Karpas-422 (cell line): ENCODE data around the gene RABL3. TPM values are rescaled to one million over a fixed set of nuclear protein-coding genes. Genes with fewer than 3 reads are reported as not detected.
"Not testable (repeated sequence)": the region's sequence is repeated elsewhere in the genome, so short reads cannot be mapped to it uniquely, and the experiment has no call there.

Source experiments
- DNase-seq: peaks from one replicate; pipeline ENCODE4 v3.0.0-alpha.2; 2015
- H2AFZ ChIP-seq: fragments of 200-600 bp; sonication (generic); 2 replicates; pipeline ENCODE4 v1.6.1; 2014; ENCODE audit warnings: antibody characterized with exemption, low read length, mixed read lengths
- H3K27ac ChIP-seq: fragments of 200-600 bp; sonication (generic); 2 replicates; pipeline ENCODE4 v1.5.1; 2014; ENCODE audit warnings: mild to moderate bottlenecking, low read length, moderate library complexity
- H3K27me3 ChIP-seq: fragments of 200-600 bp; sonication (generic); 2 replicates; pipeline ENCODE4 v1.6.1; 2014; ENCODE audit warnings: low read length, mixed read lengths
- H3K36me3 ChIP-seq: fragments of 200-600 bp; sonication (generic); 2 replicates; pipeline ENCODE4 v1.6.1; 2014; ENCODE audit warnings: low read length, mixed read lengths; ENCODE audit not compliant: insufficient read depth
- H3K4me1 ChIP-seq: fragments of 200-600 bp; sonication (generic); 2 replicates; pipeline ENCODE4 v1.6.1; 2014; ENCODE audit warnings: mild to moderate bottlenecking, low read length, mixed read lengths
- H3K4me2 ChIP-seq: fragments of 200-600 bp; sonication (generic); 2 replicates; pipeline ENCODE4 v1.6.1; 2014; ENCODE audit warnings: low read length, low read depth, mild to moderate bottlenecking; ENCODE audit not compliant: poor library complexity, severe bottlenecking
- H3K4me3 ChIP-seq: fragments of 200-600 bp; sonication (generic); 2 replicates; pipeline ENCODE4 v1.5.1; 2014; ENCODE audit warnings: mild to moderate bottlenecking, antibody characterized with exemption, low read length, mixed read lengths
- H3K79me2 ChIP-seq: fragments of 200-600 bp; sonication (generic); 2 replicates; pipeline ENCODE4 v1.6.1; 2014; ENCODE audit warnings: mild to moderate bottlenecking, low read length, mixed read lengths
- H3K9ac ChIP-seq: fragments of 200-600 bp; sonication (generic); 2 replicates; pipeline ENCODE4 v1.6.0; 2014; ENCODE audit warnings: low read length
- H3K9me2 ChIP-seq: fragments of 200-600 bp; sonication (generic), shearing (Covaris generic); replicated peaks from 2 replicates; pipeline ENCODE4 v1.6.0; 2014; ENCODE audit warnings: mild to moderate bottlenecking, low read length, moderate library complexity; ENCODE audit not compliant: insufficient read depth
- H3K9me3 ChIP-seq: fragments of 300-700, 200-600 bp; sonication (generic); 2 replicates; pipeline ENCODE4 v1.6.1; 2014; ENCODE audit warnings: low read length, mixed read lengths
- H4K20me1 ChIP-seq: fragments of 200-600 bp; sonication (generic); 2 replicates; pipeline ENCODE4 v1.6.1; 2014; ENCODE audit warnings: mild to moderate bottlenecking, antibody characterized with exemption, low read length, low read depth; ENCODE audit not compliant: insufficient read depth
- total RNA-seq: library from RNA; depleted of rRNA; stranded (reverse); fragments of >200 nt; shearing (Covaris generic); gene quantifications from 2 replicates; pipeline ENCODE4 v1.2.3, GENCODE V29; 2014; ENCODE audit warnings: low replicate concordance

RABL3 gene
- total RNA-seq, 1 experiment from 2014 or later: 15.2 TPM

DNA sequence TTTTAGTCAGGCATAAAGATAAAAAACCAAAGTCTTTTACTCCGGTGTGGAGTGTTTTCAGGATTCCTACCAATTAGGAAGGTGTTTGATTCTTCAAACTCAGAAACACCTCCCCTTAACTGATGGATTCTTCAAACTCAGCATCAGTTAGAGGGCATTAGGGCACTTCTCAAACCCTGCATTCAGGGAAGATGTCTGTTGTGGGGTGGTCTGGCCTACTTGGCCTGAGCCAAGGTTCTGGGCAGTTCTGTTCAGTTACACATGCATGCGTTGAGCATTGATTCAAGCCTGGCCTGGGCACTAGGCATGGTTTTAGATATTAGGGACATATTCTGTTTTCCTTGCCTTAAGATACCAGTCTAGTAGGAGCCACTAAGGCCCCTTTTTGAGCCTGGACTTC, 61.3 kb downstream of the RABL3 start:
- no peaks in the 10 kb centered on the region for H3K9me2 ChIP-seq
- H3K36me3 ChIP-seq: no peaks in the 10 kb centered on the region
- no peaks in the 10 kb centered on the region for H3K27me3 ChIP-seq
- no peak overlapping the region for H2AFZ ChIP-seq
- H3K79me2 ChIP-seq: no peaks in the 10 kb centered on the region
- no peak overlapping the region for H3K4me3 ChIP-seq
- H3K4me1 ChIP-seq: peaks cover 19% of the 10 kb centered on the region
- no peak for DNase-seq
- H4K20me1 ChIP-seq: no peaks in the 10 kb centered on the region
- no peak overlapping the region for H3K4me2 ChIP-seq
- H3K9me3 ChIP-seq: no peaks in the 10 kb centered on the region; the same call in 1 of the 2 replicates
- no peak overlapping the region for H3K9ac ChIP-seq
- H3K27ac ChIP-seq: no peak overlapping the region

DNA sequence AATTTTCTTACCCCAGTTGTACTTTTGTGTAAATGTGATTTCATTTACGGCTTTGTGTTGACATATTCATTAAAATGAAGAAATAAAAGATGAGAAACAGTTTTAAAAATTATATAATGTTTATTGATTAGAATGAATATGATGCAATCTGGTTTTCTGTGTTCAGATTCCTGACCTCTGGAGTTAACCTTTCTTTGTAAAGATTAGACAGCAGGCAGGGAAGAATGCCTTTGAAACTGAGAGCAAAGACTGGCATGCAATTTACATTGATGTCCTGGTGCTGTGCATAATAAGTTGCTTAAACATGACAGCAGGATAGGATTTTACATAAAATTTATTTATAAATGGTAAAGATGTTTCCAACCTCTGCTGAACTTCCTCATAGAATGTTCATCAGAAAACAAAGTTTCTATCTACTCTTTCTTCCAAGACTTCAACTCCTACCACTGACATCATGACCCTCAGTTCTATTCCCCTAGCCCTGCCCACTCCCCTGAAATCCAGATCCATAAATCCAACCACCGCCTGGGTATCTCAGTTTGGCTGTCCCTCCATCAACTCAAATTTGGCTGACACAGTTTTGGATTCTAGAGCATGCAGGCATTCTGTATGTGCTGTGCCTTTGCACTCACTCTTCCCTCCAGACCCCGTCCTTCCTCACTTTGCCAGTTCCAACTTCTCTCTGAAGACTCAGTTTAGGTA, 62.0 kb downstream of the RABL3 start:
- DNase-seq: no peak
- H3K9me2 ChIP-seq: no peaks in the 10 kb centered on the region
- H4K20me1 ChIP-seq: no peaks in the 10 kb centered on the region
- H3K4me2 ChIP-seq: no peak overlapping the region
- no peak overlapping the region for H3K27ac ChIP-seq
- no peak overlapping the region for H3K9ac ChIP-seq
- no peaks in the 10 kb centered on the region for H3K79me2 ChIP-seq
- no peaks in the 10 kb centered on the region for H3K27me3 ChIP-seq
- no peaks in the 10 kb centered on the region; the same call in 1 of the 2 replicates for H3K9me3 ChIP-seq
- no peak overlapping the region for H3K4me3 ChIP-seq
- H2AFZ ChIP-seq: no peak overlapping the region
- H3K4me1 ChIP-seq: peaks cover 19% of the 10 kb centered on the region
- no peaks in the 10 kb centered on the region for H3K36me3 ChIP-seq

DNA sequence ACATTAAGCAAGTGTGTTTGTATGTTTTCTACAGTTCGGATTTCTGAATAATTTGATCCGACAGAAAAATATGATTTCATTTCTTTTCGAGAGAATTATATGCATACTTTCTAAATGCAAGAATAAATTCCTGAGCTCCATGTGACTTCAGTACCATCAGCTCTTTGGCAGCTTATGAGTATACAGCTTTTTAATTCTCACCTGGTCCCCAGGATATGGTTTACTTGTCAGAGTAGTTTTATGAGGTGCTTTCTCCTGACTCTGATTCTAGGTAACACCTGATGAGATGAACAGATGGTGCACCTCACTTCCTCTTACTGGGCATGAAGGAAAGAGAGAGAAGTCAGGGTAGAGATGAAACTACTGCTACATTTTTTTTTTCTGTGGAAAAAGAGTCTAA, 63.3 kb downstream of the RABL3 start:
- no peaks in the 10 kb centered on the region; the same call in 1 of the 2 replicates for H3K9me3 ChIP-seq
- H3K36me3 ChIP-seq: no peaks in the 10 kb centered on the region

DNA sequence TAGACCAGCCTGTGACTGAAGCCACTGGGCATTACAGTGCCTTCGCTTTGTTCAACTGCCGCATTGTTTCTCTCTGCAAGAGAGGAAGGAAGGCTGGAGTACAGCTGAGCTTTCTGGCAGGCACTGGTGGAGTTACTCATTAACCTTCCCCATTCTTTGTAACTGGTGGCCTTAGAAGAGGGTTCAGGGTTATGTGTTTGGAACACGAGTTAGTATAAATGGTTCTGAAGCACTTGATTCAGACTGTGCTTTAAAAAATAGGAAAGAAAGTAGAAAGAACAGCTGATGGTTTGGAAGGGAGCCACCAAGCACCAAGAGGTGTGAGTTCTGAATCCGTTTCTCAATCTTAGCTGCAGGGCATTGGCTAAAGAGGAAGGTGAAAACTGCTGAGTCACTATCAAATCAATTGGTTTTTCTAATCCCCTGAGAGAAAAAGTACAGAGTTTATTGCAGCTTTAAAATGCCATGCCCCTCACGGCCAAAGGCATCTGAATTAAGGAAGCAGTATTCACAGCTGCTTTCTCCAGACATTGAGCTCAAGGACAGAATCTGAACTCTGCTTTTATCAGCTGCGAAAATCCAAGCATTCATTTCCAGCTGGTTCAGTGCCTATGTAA, 63.9 kb downstream of the RABL3 start:
- Histone ChIP-seq H3K36me3 (no peaks in the 10 kb centered on the region), H3K79me2 (no peaks in the 10 kb centered on the region), H3K9ac (peak overlapping the region; percentile 14; the same call in 1 of the 2 replicates), H3K27me3 (no peaks in the 10 kb centered on the region), H4K20me1 (no peaks in the 10 kb centered on the region), H3K4me1 (peaks cover 19% of the 10 kb centered on the region), H3K9me3 (no peaks in the 10 kb centered on the region; the same call in 1 of the 2 replicates), H2AFZ (peak overlapping the region; percentile 15; the same call in 1 of the 2 replicates), H3K9me2 (no peaks in the 10 kb centered on the region), H3K27ac (peak overlapping the region; percentile 31), H3K4me3 (peak overlapping the region; percentile 3; the same call in 1 of the 2 replicates), H3K4me2 (peak overlapping the region; percentile 20)
- peak; percentile 76 for DNase-seq

More for the DNA sequence above, 63.3 kb downstream of the RABL3 start:
- no peaks in the 10 kb centered on the region for H4K20me1 ChIP-seq
- DNase-seq: peak; percentile 61
- peak overlapping the region; percentile 20 for H3K4me2 ChIP-seq
- H3K9ac ChIP-seq: no peak overlapping the region
- H3K79me2 ChIP-seq: no peaks in the 10 kb centered on the region
- peak overlapping the region; percentile 15; the same call in 1 of the 2 replicates for H2AFZ ChIP-seq
- H3K4me3 ChIP-seq: peak overlapping the region; percentile 3; the same call in 1 of the 2 replicates
- peak overlapping the region; percentile 31 for H3K27ac ChIP-seq
- no peaks in the 10 kb centered on the region for H3K27me3 ChIP-seq
- no peaks in the 10 kb centered on the region for H3K9me2 ChIP-seq
- peaks cover 19% of the 10 kb centered on the region for H3K4me1 ChIP-seq

DNA sequence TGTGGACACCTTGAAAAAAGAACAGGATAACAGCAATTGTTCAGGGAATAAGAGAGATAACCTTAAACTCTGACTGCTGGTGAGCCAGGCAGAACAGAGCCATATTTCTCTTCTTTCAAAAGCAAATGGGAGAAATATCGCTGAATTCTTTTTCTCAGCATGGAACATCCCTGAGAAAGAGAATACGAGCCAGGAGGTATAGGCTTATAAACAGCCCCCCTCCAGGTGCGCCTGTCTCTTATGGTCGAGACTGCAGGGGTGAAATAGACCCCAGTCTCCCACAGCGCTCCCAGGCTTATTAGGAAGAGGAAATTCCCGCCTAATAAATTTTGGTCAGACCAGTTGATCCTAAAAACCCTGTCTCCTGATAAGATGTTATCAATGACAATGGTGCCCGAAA, 65.1 kb downstream of the RABL3 start:
- not testable (repeated sequence) for DNase-seq, H3K9ac ChIP-seq, H3K36me3 ChIP-seq, H2AFZ ChIP-seq, H4K20me1 ChIP-seq, H3K9me3 ChIP-seq, H3K27me3 ChIP-seq, H3K9me2 ChIP-seq, H3K4me2 ChIP-seq, H3K27ac ChIP-seq, H3K79me2 ChIP-seq, H3K4me3 ChIP-seq
- peaks cover 19% of the 10 kb centered on the region for H3K4me1 ChIP-seq

DNA sequence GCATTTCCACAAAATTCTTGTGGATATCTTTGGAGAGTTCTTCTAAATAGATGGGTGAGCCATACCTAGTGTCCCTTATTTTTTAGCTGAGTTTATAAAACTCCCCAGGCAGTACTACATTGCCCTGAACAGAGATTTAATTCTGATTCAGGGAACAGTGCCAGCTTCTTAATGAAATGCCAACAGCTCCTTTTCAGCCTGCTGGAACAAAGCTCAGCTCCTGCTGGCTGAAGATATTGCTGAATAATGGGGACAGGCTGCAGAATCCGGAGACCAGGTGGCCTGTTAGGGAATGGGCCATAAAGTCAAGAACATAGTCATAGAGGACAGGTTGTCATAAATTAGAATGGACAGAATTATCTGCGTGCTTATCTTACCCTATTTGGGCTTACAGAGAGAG, 69.2 kb downstream of the RABL3 start:
- H3K4me1 ChIP-seq: peaks cover 2% of the 10 kb centered on the region
- no peaks in the 10 kb centered on the region for H3K79me2 ChIP-seq
- no peak overlapping the region for H3K4me2 ChIP-seq
- no peaks in the 10 kb centered on the region for H3K9me2 ChIP-seq
- DNase-seq: no peak
- no peak overlapping the region for H3K27ac ChIP-seq
- no peaks in the 10 kb centered on the region for H4K20me1 ChIP-seq
- no peak overlapping the region for H3K9ac ChIP-seq
- H3K36me3 ChIP-seq: no peaks in the 10 kb centered on the region
- H2AFZ ChIP-seq: no peak overlapping the region
- no peak overlapping the region for H3K4me3 ChIP-seq
- no peaks in the 10 kb centered on the region; the same call in 1 of the 2 replicates for H3K9me3 ChIP-seq
- H3K27me3 ChIP-seq: no peaks in the 10 kb centered on the region

DNA sequence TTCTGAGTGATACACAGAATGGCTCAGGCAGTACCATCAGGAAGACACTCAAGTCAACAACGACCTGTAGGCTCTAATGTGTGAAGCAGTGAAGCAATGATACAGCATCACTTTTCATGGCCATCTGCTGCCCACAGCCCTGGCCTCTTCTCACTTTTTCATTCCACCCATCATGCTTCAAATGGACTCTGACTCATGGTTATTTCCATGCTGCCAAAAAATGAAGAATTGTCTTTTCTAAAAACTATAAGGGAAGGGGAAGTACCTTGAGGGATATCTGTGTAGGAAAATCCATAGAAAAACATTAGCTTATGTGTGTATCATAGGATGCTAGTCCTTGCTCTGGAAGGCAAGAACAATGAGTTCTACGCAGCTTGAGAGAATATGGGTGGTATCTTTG, 71.7 kb downstream of the RABL3 start:
- no peaks in the 10 kb centered on the region for H4K20me1 ChIP-seq
- H3K9me3 ChIP-seq: no peaks in the 10 kb centered on the region
- H3K36me3 ChIP-seq: no peaks in the 10 kb centered on the region
- H3K9me2 ChIP-seq: no peaks in the 10 kb centered on the region
- no peaks in the 10 kb centered on the region for H3K79me2 ChIP-seq
- H3K4me3 ChIP-seq: no peak overlapping the region
- H3K4me2 ChIP-seq: no peak overlapping the region
- no peaks in the 10 kb centered on the region for H3K27me3 ChIP-seq
- H3K4me1 ChIP-seq: no peaks in the 10 kb centered on the region
- no peak for DNase-seq
- H2AFZ ChIP-seq: no peak overlapping the region
- H3K27ac ChIP-seq: no peak overlapping the region
- H3K9ac ChIP-seq: no peak overlapping the region

DNA sequence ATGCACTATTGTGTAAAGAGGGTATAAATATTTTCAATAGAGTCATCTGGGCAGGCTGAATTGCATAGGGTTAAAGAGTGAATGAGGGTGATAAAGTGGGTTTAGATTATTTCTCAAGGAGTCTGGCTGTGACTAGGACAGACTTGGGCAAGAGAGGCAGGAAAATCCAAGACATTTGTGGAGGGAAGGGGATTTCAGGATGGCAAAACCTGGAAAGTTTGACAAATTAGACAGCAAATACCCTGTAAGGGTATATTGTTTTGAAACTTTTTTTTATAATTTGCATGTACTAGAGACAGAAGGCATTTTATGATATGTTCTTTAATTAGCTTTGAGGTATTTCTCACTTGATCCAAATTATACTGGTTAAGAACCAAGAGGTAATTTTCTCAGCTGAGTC, 77.4 kb downstream of the RABL3 start:
- DNase-seq: no peak
- no peak overlapping the region for H3K4me2 ChIP-seq
- no peaks in the 10 kb centered on the region for H3K9me3 ChIP-seq
- H3K4me3 ChIP-seq: no peak overlapping the region
- no peaks in the 10 kb centered on the region for H4K20me1 ChIP-seq
- H3K4me1 ChIP-seq: no peaks in the 10 kb centered on the region
- H3K9ac ChIP-seq: no peak overlapping the region
- H3K9me2 ChIP-seq: no peaks in the 10 kb centered on the region
- no peaks in the 10 kb centered on the region for H3K27me3 ChIP-seq
- no peak overlapping the region for H3K27ac ChIP-seq
- no peaks in the 10 kb centered on the region for H3K36me3 ChIP-seq
- H2AFZ ChIP-seq: no peak overlapping the region
- no peaks in the 10 kb centered on the region for H3K79me2 ChIP-seq
